AML-193 (cell line): ENCODE results near the gene TFR2.
"Not testable (repeated sequence)": the region's sequence is repeated elsewhere in the genome, so short reads cannot be mapped to it uniquely, and the experiment has no call there.

Experiments used
- DNase-seq, 2 experiments: peaks; one replicate each; lab custom pipeline; 2025; lab: John Stamatoyannopoulos, UW

TFR2 gene

GRCh38 chr7:100678291-100678984 is 37.1 kb upstream of the TFR2 start:
- no peak for DNase-seq

- DNase-seq = no peak
Observed at GRCh38 chr7:100677308-100678267, 36.2 kb upstream of the TFR2 start.

DNA sequence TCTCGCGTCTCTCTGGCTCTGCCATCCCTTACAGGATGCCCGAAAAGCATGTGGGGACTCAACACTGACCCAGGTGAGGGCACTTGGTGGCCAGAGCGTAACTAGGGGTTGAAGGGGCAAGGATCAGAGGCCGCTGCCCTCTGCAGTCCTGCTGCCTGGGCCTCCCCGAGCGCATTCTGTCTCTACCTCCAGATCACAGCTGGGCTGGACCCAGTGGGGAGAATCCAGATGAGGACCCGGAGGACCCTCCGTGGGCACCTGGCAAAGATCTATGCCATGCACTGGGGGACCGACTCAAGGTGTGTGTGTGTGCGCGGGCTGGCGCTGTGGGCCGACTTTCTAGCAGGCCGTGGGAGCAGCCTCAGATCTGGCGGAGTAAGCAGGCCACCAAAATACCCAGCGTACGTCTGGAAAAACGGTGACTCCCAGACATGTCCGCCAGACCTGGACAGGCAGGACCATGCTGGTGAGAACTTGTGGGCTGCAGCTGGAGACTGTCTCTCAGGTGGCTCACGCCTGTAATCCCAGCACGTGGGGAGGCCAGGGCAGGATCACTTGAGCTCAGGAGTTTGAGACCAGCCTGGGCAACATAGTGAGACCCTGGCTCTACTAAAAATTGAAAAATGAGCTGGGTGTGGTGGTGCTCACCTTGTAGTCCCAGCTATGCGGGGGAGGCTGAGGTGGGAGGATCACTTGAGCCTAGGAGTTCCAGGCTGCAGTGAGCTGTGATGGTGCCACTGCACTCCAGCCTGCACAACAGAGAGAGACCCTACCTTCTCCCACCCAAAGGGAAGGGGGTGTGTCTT is 35.4 kb upstream of the TFR2 start:
- no peak for DNase-seq

- peak; percentile 59 to 73 for DNase-seq
Observed at GRCh38 chr7:100675581-100676350, 34.4 kb upstream of the TFR2 start.

GRCh38 chr7:100675105-100675451 is 33.7 kb upstream of the TFR2 start:
- no peak for DNase-seq

DNA sequence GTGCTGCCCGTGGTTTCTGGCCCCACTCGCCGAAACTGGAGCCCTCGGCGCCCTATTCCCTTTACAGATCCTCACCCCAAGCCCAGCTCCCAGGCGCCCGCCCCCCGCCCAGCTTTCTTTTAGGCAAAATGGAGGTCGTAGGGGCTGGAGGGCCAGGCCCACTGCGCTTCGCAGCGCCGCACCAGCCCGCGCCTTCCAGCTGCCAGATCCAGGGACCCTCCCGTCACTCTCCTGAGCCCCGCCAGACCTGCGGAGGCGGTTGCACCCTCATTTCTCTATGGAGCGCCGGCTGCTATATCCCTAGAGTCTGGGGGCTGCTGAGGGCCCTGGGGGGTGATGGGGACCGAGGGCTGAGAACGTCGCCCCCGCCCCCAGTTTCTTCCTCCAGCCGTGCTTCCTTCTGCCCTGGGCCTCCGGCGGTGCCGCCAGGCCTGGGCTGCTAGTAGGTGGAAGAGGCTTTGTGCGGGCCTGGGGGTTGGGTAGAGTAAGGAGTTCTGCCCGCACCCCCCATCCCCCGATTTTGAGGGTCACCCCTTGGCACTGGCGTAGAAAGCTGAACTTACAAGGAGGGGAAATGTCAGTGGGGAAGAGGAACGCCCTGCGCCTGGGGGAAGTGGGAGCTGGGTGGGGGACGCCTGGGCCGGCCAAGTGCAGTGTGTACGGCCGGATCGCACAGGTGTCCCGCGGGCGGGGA is 33.2 kb upstream of the TFR2 start:
- no peak for DNase-seq

- DNase-seq = no peak
Observed at GRCh38 chr7:100673942-100674410, 32.6 kb upstream of the TFR2 start.

- DNase-seq = peak; percentile 85 to 90
Observed at GRCh38 chr7:100673302-100673941, 32.1 kb upstream of the TFR2 start, which contains the start of gene GNB2. Gene GNB2, plus strand, starts transcription at chr7:100673740. Its CDS starts 2,526 bp downstream, at chr7:100676266.

DNA sequence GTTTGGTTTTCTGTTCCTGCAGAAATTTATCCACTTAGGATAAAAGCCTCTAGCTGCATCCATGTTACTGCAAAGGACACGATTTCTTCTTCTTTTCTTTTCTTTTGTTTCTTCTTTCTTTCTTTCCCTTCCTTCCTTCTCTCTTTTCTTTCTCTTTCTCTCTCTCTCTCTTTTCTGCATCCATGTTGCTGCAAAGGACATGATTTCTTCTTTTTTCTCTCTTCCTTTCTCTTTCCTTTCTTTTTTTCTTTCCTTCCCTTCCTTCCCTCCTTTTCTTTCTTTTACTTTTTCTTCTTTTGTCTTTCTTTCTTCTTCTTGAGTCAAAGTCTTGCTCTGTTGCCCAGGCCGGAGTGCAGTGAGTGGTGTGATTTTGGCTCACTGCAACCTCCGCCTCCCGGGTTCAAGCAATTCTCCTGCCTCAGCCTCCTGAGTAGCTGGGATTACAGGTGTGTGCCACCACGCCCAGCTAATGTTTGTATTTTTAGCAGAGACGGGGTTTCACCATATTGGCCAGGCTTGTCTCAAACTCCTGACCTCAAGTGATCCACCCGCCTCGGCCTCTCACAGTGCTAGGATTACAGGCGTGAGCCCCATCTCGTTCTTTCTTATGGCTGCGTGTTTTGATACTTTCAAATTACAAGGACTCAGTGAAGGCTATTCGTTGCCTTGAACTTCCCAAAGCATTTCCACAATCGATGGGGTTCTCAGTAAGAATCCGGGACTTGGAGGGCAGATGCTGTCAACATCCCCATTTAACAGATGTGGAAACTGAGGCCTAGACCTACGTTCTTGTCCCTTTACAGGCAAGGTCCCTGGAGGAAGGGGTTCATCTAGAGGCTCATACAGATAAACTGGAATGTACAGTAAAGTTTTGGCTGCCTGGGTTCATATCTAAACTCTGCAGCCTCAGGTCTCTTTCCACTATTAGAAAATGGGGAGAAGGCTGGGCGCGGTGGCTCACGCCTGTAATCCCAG is 30.3 kb upstream of the TFR2 start:
- no peak for DNase-seq

DNA sequence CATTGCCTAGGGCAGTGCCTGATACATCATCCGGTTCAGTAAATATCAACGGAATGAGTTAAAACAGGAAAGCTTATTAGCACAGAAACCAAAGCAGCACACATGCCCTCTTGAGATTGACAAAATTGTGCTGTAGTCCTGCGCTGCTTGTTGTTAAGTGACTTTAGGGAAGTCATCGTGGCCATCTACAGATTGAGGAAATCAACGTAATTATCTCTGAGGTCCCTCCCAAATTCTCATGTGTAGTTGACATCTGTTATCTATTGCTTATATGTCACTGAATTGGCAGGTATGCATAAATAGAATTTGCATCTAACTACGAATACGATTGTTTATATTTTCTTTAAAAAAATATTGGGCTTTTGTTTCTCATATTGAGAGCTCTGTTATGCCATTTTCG is 28.7 kb upstream of the TFR2 start:
- DNase-seq = peak in 1 of 2 experiments; percentile 20

DNA sequence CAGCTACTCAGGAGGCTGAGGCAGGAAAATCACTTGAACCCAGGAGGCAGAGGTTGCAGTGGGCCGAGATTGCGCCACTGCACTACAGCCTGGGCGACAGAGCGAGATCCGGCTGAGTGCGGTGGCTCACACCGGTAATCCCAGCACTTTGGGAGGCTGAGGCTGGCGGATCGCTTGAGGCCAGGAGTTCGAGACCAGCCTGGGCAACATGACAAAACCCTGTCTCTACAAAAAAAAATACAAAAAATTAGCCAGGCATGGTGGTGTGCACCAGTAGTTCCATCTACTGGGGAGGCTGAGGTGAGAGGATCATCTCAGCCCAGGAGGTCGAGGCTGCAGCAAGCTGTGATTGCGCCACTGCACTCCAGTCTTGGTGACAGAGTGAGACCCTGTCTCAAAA is 27.8 kb upstream of the TFR2 start:
- DNase-seq = not testable (repeated sequence)

DNA sequence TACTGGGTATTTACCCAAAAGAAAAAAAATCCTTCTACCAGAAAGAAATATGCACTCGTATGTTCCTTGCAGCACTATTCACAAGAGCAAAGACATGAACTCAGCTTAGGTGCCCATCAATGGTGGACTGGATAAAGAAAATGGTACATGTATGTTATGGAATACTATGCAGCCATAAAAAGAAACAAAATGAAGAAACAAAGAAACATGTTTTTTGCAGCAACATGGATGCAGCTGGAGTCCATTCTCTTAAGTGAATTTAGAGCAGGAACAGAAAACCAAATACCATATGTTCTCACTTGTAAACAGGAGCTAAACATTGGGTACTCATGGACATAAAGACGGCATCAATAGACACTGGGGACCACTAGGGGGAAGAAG is 26.7 kb upstream of the TFR2 start:
- DNase-seq = no peak

DNA sequence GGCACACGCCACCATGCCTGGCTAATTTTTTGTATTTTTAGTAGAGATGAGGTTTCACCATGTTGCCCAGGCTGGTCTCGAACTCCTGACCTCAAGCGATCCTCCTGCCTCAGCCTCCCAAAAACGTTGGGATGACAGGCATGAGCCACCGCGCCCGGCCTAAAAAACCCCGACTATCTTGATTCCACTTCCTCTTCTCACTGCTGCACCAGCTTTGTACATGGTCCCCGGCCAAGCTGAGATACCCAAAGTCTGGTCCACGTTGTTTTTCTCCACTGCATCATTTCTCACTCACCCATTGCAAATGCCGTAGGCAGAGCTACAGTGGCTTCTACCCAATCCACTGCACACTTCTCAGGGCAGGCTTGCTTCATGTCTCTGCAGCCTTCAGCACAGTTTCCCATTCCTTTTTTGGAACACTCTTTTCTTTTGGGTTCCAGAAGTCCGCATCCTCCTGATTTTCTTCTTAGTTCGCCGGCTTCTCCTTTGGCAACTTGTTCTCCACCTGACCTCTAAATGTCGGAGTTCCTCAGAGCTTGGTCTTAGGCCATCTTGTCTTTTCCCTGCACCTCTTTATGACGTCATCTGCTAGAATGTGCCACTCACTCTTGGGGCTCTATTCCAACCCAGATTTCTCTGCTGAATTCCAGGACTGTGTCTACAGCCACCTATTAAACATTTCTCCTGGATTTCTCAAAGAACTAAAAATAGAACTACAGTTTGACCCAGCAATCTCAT is 26.1 kb upstream of the TFR2 start:
- DNase-seq = no peak

DNA sequence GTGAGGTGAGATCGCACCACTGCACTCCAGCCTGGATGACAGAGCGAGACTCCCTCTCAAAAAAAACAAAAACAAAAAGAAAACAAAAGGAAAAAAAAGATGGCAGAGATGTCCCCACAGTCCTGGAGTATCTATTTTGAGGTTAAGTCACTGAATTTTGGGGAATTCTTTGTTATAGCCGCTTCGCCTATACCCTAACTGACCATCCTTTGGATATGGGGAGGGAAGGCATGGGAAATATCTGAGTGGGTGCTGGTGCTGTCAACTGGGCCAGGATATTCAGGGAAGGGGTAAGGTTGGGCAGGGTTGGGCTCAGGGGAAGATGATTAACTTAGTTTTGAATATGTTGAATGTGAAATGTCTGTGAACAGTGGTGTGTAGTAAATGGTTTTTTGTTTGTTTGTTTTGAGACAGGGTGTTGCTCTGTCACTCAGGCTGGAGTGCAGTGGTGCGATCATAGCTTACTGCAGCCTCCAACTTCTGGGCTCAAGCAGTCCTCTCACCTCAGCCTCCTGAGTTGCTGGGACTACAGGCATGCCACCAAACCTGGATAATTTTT is 23.9 kb upstream of the TFR2 start:
- DNase-seq = no peak

GRCh38 chr7:100662194-100662776 is 20.9 kb upstream of the TFR2 start:
- DNase-seq = not testable (repeated sequence)

- DNase-seq = no peak
Observed at GRCh38 chr7:100655908-100656674, 14.7 kb upstream of the TFR2 start, which contains the start of gene ACTL6B. Gene ACTL6B, minus strand, starts transcription at chr7:100656448. Its CDS starts 94 bp downstream, at chr7:100656354.
